HK-2 (cell line): ENCODE measurements around the gene NEU3.

Experiments
- DNase-seq: peaks from one replicate; pipeline ENCODE4 v3.0.0-alpha.2; 2018; ENCODE audit not compliant: unreplicated experiment

NEU3 gene

GRCh38 chr11:75063741-75064314, 75.1 kb downstream of the NEU3 start:
- no peak for DNase-seq

DNA sequence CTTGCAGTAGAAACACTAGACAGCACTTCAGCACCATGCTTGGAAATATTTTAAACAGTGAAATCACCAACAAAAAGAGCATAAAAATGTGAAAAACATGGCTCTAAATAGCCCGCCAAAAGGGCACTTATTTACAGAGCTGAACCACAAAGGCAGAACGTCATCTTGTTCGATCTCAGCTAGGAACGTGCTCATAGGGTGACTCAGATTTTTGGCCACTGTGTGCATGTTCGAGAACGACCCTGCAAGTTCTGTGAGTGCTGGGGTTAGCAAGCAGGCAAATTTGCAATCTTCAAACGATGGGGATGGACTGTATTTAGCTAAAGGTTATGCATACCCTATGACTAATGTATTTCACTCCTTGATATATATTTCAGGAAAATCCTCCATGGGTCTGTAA, 77.3 kb downstream of the NEU3 start:
- DNase-seq: no peak
